Uterus (tissue), 4 donors: ENCODE results near the gene NRXN2. TPM values are rescaled to one million over a fixed set of nuclear protein-coding genes. Genes with fewer than 3 reads are reported as not detected.

Source experiments
- DNase-seq, 2 donors: peaks; one replicate each; pipeline ENCODE4 v3.0.0-alpha.2; 2019 to 2020
- H3K27ac ChIP-seq, 2 donors: fragments of 200-600 bp; sonication (generic); 1 replicate in 1 of 2; 2 replicates in 1 of 2; pipeline ENCODE4 v1.5.1; 2016 to 2018
- H3K27me3 ChIP-seq, 2 donors: fragments of 200-600 bp; sonication (generic); one replicate each; pipeline ENCODE4 v1.5.1; 2018 to 2019; ENCODE audit warnings: control low read depth in 1 of 2
- H3K36me3 ChIP-seq, 2 donors: fragments of 200-600 bp; sonication (generic); one replicate each; pipeline ENCODE4 v1.5.1; 2019; ENCODE audit warnings: control low read depth in 1 of 2
- H3K4me1 ChIP-seq, 2 donors: fragments of 200-600 bp; sonication (generic); one replicate each; pipeline ENCODE4 v1.5.1; 2018 to 2019; ENCODE audit warnings: control low read depth in 1 of 2
- H3K4me3 ChIP-seq, 2 donors: fragments of 200-600 bp; sonication (generic); 1 replicate in 1 of 2; 2 replicates in 1 of 2; pipeline ENCODE4 v1.5.1; 2018 to 2019; ENCODE audit warnings: mild to moderate bottlenecking in 1 of 2
- H3K9me3 ChIP-seq, 2 donors: fragments of 200-600 bp; sonication (generic); one replicate each; pipeline ENCODE4 v1.5.1; 2019; ENCODE audit warnings: control low read depth in 1 of 2
- POLR2A ChIP-seq, 2 donors: fragments of 450-650 bp; IDR thresholded peaks; one replicate each; pipeline ENCODE4 v1.6.1; 2016; ENCODE audit warnings: antibody characterized with exemption in 2 of 2, mild to moderate bottlenecking in 1 of 2, moderate library complexity in 1 of 2
- intact Hi-C: fragments of 100-400 bp; cut with DNase I; formaldehyde crosslinking; loops from one replicate; pipeline ENCODE4 v1.15.1; 2023; ENCODE audit warnings: low total_unique reads
- total RNA-seq, 4 donors: library from RNA; depleted of rRNA in 3 of 4; stranded (reverse); fragments of >200 nt in 3 of 4; gene quantifications; one replicate each; pipeline versions ENCODE4 v1.1.0 to v1.2.4, GENCODE V29; 2014 to 2023
- TF ChIP-seq, protein P1 (sequence below), 4 experiments: fragments of 200-600 bp in 2 of 4; fragments of 450-650 bp in 2 of 4; sonication (generic) in 2 of 4; IDR thresholded peaks; one replicate each; pipeline ENCODE4 v1.5.1; 2016 to 2019; ENCODE audit warnings: antibody characterized with exemption in 4 of 4, mild to moderate bottlenecking in 2 of 4, moderate library complexity in 1 of 4
- donor health status: DM: yes; HTN: yes; CAD: no.

NRXN2 gene
- total RNA-seq, 4 donors from 2014 or later: 0.88 to 48.4 (median 12.6) TPM

DNA sequence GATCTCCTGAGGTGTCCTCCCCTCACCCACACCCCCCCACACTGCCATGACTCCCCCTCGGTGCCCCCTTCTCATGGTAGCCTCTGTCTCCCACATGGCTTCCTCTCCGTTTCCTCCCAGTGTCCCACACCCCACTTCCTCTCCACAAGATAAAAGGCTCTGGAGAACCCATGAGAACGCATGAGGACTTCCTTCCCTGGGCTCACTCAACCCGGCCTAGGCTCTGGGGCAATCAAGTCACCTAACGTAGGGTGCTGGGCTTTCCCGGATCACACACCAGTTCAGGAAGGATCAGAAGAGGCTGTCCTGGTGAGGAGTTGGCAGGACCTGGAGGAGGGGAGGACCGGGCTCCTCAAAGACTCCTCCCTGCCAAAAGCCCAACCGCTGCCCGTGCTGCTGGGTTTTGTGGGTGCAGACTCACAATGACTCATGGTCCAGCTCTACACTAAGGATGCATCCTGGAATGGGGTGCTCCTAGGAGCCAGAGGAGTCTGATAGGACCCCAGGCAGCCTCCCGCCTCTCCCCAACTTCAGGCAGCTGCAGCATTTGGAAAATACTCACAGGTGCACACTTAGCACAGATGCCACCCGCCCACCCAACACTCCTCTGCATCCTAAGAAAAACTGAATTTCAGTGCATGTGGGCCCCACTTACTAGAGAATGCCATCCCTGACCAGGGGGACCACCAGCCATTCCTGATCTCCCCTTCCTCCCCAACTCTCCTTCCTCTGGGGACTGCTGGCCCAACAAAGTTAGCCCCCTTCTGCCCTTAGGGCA, 110.9 kb downstream of the NRXN2 start:
- no peak for TF ChIP-seq POLR2A (IDR thresholded peaks at IDR 0.05)
- TF ChIP-seq, protein P1, sequence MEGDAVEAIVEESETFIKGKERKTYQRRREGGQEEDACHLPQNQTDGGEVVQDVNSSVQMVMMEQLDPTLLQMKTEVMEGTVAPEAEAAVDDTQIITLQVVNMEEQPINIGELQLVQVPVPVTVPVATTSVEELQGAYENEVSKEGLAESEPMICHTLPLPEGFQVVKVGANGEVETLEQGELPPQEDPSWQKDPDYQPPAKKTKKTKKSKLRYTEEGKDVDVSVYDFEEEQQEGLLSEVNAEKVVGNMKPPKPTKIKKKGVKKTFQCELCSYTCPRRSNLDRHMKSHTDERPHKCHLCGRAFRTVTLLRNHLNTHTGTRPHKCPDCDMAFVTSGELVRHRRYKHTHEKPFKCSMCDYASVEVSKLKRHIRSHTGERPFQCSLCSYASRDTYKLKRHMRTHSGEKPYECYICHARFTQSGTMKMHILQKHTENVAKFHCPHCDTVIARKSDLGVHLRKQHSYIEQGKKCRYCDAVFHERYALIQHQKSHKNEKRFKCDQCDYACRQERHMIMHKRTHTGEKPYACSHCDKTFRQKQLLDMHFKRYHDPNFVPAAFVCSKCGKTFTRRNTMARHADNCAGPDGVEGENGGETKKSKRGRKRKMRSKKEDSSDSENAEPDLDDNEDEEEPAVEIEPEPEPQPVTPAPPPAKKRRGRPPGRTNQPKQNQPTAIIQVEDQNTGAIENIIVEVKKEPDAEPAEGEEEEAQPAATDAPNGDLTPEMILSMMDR (IDR thresholded peaks at IDR 0.05): no peak
- intact Hi-C loops: no loop called here
- Histone ChIP-seq H3K36me3 (no peaks in the 10 kb centered on the region), H3K4me1 (peaks cover 0 to 3% of the 10 kb centered on the region in 2 donors), H3K27me3 (no peaks in the 10 kb centered on the region), H3K9me3 (no peaks in the 10 kb centered on the region), H3K27ac (no peak overlapping the region), H3K4me3 (no peak overlapping the region)
- no peak for DNase-seq

DNA sequence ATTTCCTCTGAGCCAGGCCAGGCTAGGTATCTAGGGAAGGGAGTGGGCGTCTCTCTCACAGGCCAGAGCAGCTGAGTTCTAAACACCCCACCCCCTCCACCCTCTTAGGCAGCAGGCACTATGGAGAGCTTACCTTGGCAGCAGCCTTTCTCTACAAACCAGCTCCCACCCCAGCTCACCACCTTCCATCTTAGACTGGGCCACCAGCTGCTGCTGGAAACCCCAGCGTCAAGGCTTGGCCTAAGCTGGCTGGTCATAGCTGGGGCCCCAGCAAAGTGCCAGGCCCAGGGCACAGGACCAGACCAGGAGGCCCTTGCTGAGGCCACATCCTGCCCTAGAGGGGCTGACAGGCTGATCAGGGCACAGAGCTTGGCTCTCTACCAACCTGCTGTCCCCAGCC, 111.8 kb downstream of the NRXN2 start:
- no peak for DNase-seq
- H3K4me1 ChIP-seq: peaks cover 0 to 3% of the 10 kb centered on the region in 2 donors
- intact Hi-C loops: no loop called here
- no peak overlapping the region for H3K4me3 ChIP-seq
- H3K27me3 ChIP-seq: no peaks in the 10 kb centered on the region
- H3K9me3 ChIP-seq: no peaks in the 10 kb centered on the region
- no peak overlapping the region for H3K27ac ChIP-seq
- H3K36me3 ChIP-seq: no peaks in the 10 kb centered on the region
- TF ChIP-seq, protein P1 (IDR thresholded peaks at IDR 0.05): no peak
- TF ChIP-seq POLR2A (IDR thresholded peaks at IDR 0.05): no peak

DNA sequence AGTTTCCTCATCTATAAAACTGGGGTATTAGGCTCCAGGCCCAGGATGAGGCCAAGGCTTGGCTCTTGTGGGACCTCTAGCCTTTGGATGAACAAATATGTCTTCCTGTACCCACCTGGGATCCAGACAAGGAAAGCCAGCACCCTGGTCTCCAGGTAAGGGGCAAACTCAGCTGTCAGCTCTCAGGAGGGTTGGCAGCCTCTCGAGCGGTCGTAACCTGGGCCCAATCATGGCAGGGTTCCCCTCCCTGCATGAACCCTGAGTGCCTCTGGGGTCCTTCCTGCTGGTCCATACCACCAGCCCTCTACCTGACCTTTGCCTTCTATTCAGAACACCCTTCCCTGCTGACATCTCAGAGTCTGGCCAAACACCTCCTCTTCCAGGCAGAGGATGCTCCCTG, 112.4 kb downstream of the NRXN2 start:
- no peak for DNase-seq
- Histone ChIP-seq H3K27me3 (no peaks in the 10 kb centered on the region), H3K9me3 (no peaks in the 10 kb centered on the region), H3K4me1 (peaks cover 0 to 3% of the 10 kb centered on the region in 2 donors), H3K4me3 (no peak overlapping the region), H3K27ac (no peak overlapping the region), H3K36me3 (no peaks in the 10 kb centered on the region)
- TF ChIP-seq POLR2A (IDR thresholded peaks at IDR 0.05): no peak
- TF ChIP-seq, protein P1 (IDR thresholded peaks at IDR 0.05): no peak
- intact Hi-C loops: no loop called here

DNA sequence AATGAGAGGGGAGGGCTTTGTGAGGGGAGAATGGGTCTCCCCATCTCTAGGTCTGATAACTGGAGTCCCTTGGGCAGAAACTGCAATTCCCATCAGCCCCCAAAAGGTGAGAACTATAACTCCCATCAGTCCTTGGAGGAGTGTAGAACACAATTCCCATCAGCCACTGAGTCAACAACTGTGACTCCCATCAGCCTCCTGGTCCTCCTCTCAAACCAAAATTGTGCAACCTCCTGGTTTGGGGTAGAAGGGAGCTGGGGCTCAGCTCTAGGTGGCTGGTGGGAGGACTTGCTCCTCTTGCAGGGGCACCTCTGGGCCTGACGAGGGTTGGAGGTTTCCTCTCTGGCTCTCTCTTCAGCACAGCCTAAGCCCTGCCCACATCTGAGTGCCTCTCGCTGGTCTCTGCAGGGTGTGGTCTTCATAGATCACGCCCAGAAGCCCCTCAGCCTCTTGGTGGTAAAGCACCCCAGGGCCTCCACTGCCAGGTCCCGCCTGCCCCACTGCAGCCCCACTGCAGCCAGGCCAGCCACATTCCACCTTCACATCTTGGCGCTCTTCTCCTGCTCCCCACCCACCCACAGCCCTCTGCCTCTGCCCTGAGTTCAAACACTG, 113.5 kb downstream of the NRXN2 start:
- Histone ChIP-seq H3K36me3 (no peaks in the 10 kb centered on the region), H3K9me3 (no peaks in the 10 kb centered on the region), H3K27me3 (no peaks in the 10 kb centered on the region), H3K4me3 (no peak overlapping the region), H3K4me1 (peaks cover 0 to 3% of the 10 kb centered on the region in 2 donors), H3K27ac (no peak overlapping the region)
- no peak for TF ChIP-seq POLR2A (IDR thresholded peaks at IDR 0.05)
- no peak for DNase-seq
- intact Hi-C loops: no loop called here

DNA sequence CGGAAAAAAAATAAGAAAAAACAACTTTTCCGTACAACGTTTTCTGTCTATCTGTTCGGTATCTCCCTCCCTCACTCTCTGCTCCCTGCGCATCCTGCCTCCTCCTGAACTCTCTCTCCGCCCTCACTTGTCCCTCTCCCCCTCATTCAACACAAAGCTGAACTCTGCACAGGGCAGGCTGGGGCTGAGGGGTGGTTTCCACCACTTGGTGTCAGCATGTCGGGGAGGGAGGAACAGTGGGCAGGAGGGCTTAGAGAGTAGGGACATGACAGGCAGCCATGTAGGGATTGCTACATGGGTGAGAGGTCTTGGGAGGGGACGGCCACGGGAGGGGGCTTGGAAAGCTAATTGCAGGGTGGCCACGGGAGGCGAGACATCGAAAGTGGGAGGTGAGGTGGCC, 114.4 kb downstream of the NRXN2 start:
- intact Hi-C loops: no loop called here
- Histone ChIP-seq H3K4me3 (peak overlapping the region; percentile 24 to 25), H3K27me3 (no peaks in the 10 kb centered on the region), H3K27ac (peak overlapping the region; percentile 65 to 71), H3K9me3 (no peaks in the 10 kb centered on the region), H3K4me1 (peaks cover 0 to 3% of the 10 kb centered on the region in 2 donors), H3K36me3 (no peaks in the 10 kb centered on the region)
- TF ChIP-seq, protein P1 (IDR thresholded peaks at IDR 0.05): no peak
- no peak for TF ChIP-seq POLR2A (IDR thresholded peaks at IDR 0.05)
- peak in 1 of 2 donors; percentile 36 for DNase-seq
